NCI-H128 (cell line): ENCODE measurements around the gene C9.
"Not testable (repeated sequence)": the region's sequence is repeated elsewhere in the genome, so short reads cannot be mapped to it uniquely, and the experiment has no call there.

Experiments used
- DNase-seq: peaks from one replicate; lab custom pipeline; 2025; ENCODE audit not compliant: unreplicated experiment; lab: John Stamatoyannopoulos, UW

C9 gene

DNA sequence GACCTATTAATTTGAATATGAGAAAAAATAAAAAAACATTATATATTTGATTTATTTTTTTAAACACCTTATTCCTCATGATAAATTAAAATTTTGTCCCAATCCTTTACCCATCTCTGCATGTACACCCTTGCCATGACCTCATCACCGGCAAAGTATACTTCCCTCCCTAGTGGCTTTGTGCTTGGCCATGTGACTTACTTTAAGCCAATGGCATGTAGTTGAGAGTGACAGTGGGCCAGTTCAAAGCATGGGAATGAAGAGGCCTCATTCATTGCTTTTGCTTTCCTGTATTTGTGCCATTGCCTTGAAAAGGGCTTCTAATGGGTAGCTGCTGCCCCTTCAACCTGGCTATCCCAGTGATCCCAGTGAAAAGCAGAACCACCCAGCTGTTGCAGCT lies 31.2 kb downstream of the C9 start:
- no peak for DNase-seq

DNA sequence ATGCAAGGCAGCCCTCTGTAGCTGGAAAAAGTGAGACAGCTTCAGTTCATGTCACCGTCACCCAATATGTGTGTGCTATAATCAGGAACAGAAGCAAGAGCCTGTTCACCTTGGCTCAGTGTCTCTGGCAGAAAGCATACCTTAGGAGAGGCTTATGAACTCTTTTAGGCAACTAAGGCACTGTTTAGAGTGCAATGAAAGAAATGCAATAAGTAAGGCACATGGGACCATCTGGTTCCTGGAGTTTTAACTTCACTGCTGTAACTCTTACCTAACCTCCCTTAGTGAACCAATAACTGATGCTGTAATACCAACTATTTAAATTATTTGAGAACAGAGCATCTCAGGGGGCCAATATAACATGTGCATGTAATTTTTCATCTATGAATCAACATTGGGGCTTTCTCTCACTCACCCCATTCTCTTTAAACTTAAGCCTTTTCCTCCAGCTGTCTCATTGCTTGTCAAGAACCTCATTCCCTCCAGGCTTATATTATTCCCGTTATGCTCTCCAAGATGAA lies 32.4 kb downstream of the C9 start:
- no peak for DNase-seq

GRCh38 chr5:39328731-39329130 lies 35.6 kb downstream of the C9 start:
- no peak for DNase-seq

DNA sequence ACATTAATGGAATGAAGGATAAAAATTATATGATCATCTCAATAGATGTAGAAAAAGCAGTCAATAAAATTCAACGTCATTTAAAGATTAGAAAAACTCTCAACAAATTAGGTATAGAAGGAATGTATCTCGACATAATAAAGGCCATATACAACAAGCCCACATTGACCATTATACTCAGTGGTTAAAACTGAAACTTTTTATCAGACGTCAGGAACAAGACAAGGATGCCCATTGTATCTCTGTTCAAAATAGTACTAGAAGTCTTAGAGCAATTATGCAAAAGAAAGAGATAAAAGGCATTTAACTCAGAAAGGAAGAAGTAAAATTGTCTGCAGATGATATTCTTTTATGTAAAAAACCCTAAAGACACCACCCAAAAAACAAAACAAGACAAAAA lies 40.8 kb downstream of the C9 start:
- DNase-seq = no peak

GRCh38 chr5:39319395-39319794 lies 44.9 kb downstream of the C9 start:
- no peak for DNase-seq

DNA sequence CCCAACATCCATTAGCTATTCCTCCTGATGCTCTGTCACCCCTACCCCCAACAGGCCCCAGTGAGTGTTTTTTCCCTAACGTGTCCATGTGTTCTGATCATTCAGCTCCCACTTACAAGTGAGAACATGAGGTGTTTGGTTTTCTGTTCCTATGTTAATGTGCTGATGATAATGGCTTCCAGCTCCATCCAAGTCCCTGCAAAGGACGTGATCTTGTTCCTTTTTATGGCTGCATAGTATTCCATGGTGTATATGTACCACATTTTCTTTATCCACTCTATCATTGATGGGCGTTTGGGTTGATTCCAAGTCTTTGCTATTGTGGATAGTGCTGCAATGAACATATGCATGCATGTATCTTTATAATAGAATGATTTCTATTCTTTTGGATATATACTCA lies 47.8 kb downstream of the C9 start:
- DNase-seq = not testable (repeated sequence)

- no peak for DNase-seq
These were observed 48.3 kb downstream of the C9 start for GRCh38 chr5:39315995-39316394.

DNA sequence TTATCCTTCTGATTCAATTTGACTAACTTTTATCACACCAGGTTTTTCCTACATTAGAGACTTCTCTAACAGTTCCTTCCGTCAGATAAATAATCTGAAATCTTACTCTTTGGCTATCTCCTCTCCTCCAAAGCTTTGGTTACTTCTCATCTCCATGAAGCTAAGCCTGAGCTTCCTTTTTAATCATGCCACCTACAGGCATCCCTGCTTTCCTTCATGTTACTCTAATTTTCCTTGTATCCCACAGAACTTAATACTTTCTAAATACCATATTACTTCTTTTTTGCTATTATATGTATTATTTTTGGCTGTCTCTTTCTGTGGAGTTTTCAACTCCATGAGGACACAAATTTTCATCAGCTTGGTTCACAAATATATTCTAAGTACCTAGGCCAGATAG lies 49.7 kb downstream of the C9 start:
- DNase-seq = no peak

DNA sequence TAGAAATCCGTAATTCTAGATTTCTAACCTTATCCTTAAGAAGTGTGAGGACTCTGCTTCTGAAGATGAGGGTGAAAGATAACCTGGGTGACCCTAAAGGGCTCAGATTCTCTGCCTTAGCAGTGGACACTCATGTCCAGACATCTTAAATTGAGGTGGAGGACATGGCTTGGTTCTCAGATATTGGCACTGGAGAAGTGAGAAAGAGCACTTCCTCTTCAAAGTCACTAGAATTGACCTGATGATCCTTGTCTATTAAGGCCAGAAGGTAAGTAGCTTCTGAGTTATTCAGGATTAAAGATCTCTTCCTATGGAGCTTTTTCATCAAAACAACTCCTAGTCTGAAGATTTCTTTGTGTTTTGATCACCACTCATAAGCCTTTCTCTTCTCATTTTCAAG lies 54.8 kb downstream of the C9 start:
- DNase-seq = no peak

GRCh38 chr5:39302472-39302871 lies 61.8 kb downstream of the C9 start:
- DNase-seq = no peak

DNA sequence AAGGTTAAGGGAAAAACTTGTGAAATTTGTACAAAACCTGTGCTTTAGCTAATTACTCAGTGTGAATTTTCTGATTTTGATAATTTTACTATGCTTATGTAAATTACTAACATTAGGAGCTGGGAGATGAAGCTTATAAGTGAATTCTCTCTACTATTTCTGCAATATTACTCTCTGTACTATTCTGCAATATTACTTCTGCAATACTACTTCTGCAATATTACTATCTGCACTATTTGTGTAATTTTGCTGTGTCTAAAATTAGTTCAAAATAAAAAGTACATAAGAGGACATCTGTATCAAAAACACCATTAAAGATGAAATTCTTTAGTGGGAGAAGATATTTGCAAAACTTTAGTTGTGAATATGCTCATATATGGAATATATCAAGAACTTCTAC lies 62.9 kb downstream of the C9 start:
- no peak for DNase-seq

- DNase-seq = no peak
These were observed 64.3 kb downstream of the C9 start for GRCh38 chr5:39299962-39300361.

DNA sequence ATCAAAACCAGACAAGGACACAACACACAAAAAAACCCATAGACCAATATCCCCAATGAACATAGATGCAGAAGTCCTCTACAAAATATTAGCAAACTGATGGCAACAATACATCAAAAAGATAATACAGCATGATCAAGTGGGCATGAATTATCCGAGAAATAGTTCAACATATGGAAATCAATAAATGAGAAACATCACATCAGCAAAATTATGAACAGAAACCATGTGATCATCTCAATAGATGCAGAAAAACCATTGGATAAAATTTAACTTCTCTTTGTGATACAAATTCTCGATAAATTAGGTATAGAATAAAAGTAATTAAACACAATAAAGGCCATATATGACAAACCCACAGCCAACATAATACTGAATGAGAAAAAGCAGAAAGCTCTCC lies 69.6 kb downstream of the C9 start:
- no peak for DNase-seq

GRCh38 chr5:39284552-39284951 lies 79.7 kb downstream of the C9 start:
- no peak for DNase-seq

- DNase-seq = no peak
These were observed 81.0 kb downstream of the C9 start for GRCh38 chr5:39283231-39283818.

DNA sequence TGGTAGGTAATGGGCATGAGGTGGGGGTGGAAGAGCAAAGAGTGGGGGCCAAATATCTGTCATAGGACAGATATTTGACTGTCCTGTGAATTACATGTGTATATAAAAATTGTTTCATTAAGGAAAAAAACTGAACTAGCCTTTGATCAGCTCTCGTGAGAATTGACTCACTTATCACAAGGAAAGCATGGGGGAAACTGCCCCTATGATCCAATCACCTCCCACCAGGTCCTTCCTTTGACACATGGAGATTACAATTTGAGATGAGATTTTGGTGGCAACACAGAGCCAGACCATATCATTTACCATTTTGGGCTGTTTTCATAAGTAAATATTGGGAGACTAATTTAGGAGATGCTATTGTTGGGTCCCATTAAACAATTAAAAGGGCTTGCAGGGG lies 81.7 kb downstream of the C9 start:
- DNase-seq = no peak

- not testable (repeated sequence) for DNase-seq
These were observed 88.4 kb downstream of the C9 start for GRCh38 chr5:39275865-39276264.

DNA sequence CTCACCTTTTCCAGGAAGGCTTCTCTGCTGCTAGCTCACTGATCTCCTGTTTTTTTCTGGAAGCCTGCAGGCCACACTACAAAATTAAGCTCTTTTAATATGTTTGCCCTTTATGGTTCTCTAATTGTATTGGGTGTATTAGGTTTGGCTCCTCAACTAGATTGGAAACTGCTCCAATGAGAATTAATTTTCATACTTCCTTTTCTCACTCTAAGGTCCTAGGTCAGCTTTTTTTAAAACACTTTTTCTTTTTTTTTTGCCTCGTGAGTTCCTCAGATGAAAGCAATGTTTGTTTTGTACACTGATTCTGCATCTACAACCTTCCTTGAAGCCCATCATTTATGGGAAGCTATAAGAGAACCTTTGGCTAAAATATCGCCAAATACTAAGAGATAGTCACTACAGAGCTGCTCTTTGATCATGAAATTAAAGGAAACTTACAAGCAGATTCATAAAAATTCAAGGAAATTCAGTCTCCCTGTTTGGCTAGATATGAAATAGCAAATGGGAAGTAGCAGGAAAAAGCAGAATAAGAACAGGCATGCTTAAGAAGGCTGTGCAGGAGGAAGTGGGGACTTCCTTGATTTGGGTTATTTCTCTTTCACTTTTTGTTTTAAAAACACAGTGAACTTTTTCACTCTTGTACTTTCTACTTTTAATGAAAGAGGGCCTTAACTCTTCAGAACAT lies 89.8 kb downstream of the C9 start:
- no peak for DNase-seq

DNA sequence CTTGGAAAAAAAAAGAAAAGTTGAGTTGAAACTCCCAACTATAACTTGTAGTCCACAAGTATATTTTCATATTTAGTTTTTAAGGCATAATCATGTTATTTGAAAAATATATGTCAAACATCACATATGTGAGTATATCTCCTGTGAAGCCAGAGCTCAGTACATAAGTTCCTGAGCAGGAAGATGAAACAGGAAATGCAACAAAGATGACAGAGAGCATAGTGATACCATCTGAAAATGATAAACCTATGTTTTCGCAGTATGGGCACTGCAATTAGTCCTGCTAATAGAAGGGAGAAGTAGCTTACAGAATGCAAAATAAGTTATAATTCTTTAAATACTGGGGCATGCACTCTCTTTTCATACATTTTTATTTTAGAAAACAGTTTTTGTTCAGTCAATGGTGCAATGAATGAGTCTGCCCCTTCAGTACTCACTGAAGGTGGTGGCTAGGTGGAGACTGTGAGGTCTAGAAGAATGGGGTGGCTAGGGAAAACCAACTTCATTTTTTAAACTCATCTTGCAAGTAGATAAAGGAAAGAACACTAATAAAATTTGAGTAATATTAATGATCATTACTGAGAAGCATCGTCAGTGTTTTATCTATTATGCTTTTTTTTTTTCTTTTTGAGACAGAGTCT lies 90.9 kb downstream of the C9 start:
- no peak for DNase-seq

DNA sequence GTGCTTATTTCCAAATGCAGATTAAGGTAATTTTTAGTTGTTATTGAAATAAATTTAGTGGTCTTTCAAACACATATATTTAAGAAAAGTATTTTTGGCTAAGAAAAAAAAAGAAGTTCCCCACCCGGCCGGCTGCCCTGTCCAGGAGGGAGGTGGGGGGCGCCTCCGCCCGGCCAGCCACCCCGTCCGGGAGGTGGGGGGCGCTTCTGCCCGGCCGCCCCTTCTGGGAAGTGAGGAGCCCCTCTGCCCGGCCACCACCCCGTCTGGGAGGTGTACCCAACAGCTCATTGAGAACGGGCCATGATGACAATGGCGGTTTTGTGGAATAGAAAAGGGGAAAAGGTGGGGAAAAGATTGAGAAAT lies 91.4 kb downstream of the C9 start:
- not testable (repeated sequence) for DNase-seq

- no peak for DNase-seq
These were observed 94.0 kb downstream of the C9 start for GRCh38 chr5:39270225-39270848.

- DNase-seq = no peak
These were observed 97.1 kb downstream of the C9 start for GRCh38 chr5:39267186-39267585.
